HCT116 (cell line): ENCODE measurements around the gene EXD3. TPM values are rescaled to one million over a fixed set of nuclear protein-coding genes. Genes with fewer than 3 reads are reported as not detected.

Source experiments
- ATAC-seq: fragments of 200-7000 bp; cut with Tn5 transposase; 2 replicates; pipeline ENCODE4 v1.9.1; 2020; ENCODE audit warnings: mild to moderate bottlenecking, moderate library complexity
- BruUV-seq: library from RNA; stranded (reverse); fragments of 400-500 nt; replicated peaks from 2 replicates; lab custom pipeline; 2021; lab: Mats Ljungman, UMichigan
- CTCF ChIA-PET: fragments of 300-600 bp; sonication (Branson Sonifier 250); formaldehyde crosslinking; loops from one replicate; lab custom pipeline; 2021; ENCODE audit warnings: antibody characterized with exemption; lab: Charles Lee
- POLR2A ChIA-PET: fragments of 300-600, 350-600 bp; sonication (Branson Sonifier 250); formaldehyde crosslinking; loops from one replicate; lab custom pipeline; 2021; ENCODE audit warnings: antibody characterized with exemption; lab: Charles Lee
- RAD21 ChIA-PET, 2 experiments: fragments of 300-600 bp; sonication (Branson Sonifier 250); formaldehyde crosslinking; loops; one replicate each; lab custom pipeline; 2023; ENCODE audit warnings: low total read pairs in 2 of 2; ENCODE audit not compliant: uncharacterized antibody in 2 of 2, unreplicated experiment in 2 of 2, low non-redundant PET in 1 of 2; lab: Charles Lee
- DNase-seq: peaks from one replicate; pipeline ENCODE4 v3.0.0-alpha.2; 2010; ENCODE audit warnings: low read depth, low spot score
- H2AFZ ChIP-seq: fragments of 200-600 bp; shearing (Covaris generic), sonication (generic); 2 replicates; pipeline ENCODE4 v1.6.1; 2017; ENCODE audit warnings: low read depth, mixed run types, mixed read lengths, antibody characterized with exemption, low read length; ENCODE audit not compliant: poor library complexity, severe bottlenecking
- H3K27ac ChIP-seq: 2 replicates; pipeline ENCODE4 v1.5.1; 2012; ENCODE audit warnings: low read depth, low read length
- H3K27me3 ChIP-seq: fragments of 200-600 bp; sonication (generic); 2 replicates; pipeline ENCODE4 v1.6.1; 2016; ENCODE audit warnings: mixed run types, low read length, mixed read lengths; ENCODE audit not compliant: insufficient read depth
- H3K36me3 ChIP-seq, 2 experiments: fragments of 200-500 bp in 1 of 2; fragments of 200-600 bp in 1 of 2; sonication (Bioruptor generic) in 1 of 2; sonication (generic) in 1 of 2; 2 replicates each; pipeline versions ENCODE4 v1.5.1 to v1.6.1; 2014 to 2016; ENCODE audit warnings: low read length in 2 of 2, inconsistent platforms in 1 of 2, mixed read lengths in 1 of 2, mixed run types in 1 of 2; ENCODE audit not compliant: insufficient read depth in 2 of 2, control insufficient read depth in 1 of 2
- H3K4me1 ChIP-seq, 2 experiments: fragments of 200-600 bp in 1 of 2; sonication (generic) in 1 of 2; 2 replicates each; pipeline versions ENCODE4 v1.5.1 to v1.6.1; 2012 to 2017; ENCODE audit warnings: low read length in 2 of 2, inconsistent platforms in 1 of 2, mild to moderate bottlenecking in 1 of 2, mixed read lengths in 1 of 2, mixed run types in 1 of 2, moderate library complexity in 1 of 2; ENCODE audit not compliant: insufficient read depth in 2 of 2, control insufficient read depth in 1 of 2
- H3K4me2 ChIP-seq: fragments of 200-600 bp; sonication (generic); 2 replicates; pipeline ENCODE4 v1.6.1; 2017; ENCODE audit warnings: mixed run types, low read length, mixed read lengths
- H3K4me3 ChIP-seq, 2 experiments: fragments of 200-600 bp in 1 of 2; sonication (generic) in 1 of 2; replicated peaks in 1 of 2; 2 replicates each; pipeline ENCODE4 v1.5.1; 2011 to 2016; ENCODE audit warnings: low read length in 2 of 2, control low read depth in 1 of 2, low read depth in 1 of 2, mild to moderate bottlenecking in 1 of 2, mixed read lengths in 1 of 2, mixed run types in 1 of 2
- H3K79me2 ChIP-seq: fragments of 200-600 bp; sonication (generic); 2 replicates; pipeline ENCODE4 v1.6.1; 2017; ENCODE audit warnings: mild to moderate bottlenecking, mixed run types, low read length, moderate library complexity, mixed read lengths; ENCODE audit not compliant: insufficient read depth
- H3K9ac ChIP-seq: fragments of 200-600 bp; sonication (generic); 2 replicates; pipeline ENCODE4 v1.6.1; 2016; ENCODE audit warnings: low read length, mixed read lengths
- H3K9me2 ChIP-seq: fragments of 200-600 bp; sonication (generic), shearing (Covaris generic); 2 replicates; pipeline ENCODE4 v1.6.1; 2017; ENCODE audit warnings: mixed run types, mild to moderate bottlenecking, moderate library complexity; ENCODE audit not compliant: insufficient read depth
- H3K9me3 ChIP-seq, 2 experiments: fragments of 200-500 bp in 1 of 2; fragments of 200-600 bp in 1 of 2; sonication (Bioruptor generic) in 1 of 2; sonication (generic) in 1 of 2; 2 replicates each; pipeline ENCODE4 v1.6.1; 2014 to 2017; ENCODE audit warnings: low read length in 2 of 2, mixed read lengths in 2 of 2, inconsistent platforms in 1 of 2, low read depth in 1 of 2, mild to moderate bottlenecking in 1 of 2, mixed run types in 1 of 2, moderate library complexity in 1 of 2; ENCODE audit not compliant: control insufficient read depth in 1 of 2, insufficient read depth in 1 of 2
- H4K20me1 ChIP-seq: fragments of 200-600 bp; sonication (generic), shearing (Covaris generic); 2 replicates; pipeline ENCODE4 v1.6.1; 2017; ENCODE audit warnings: mixed run types, mild to moderate bottlenecking, moderate library complexity; ENCODE audit not compliant: insufficient read depth
- ATF3 ChIP-seq: IDR thresholded peaks from 2 replicates; pipeline ENCODE4 v1.6.1; 2012
- CBX3 ChIP-seq: IDR thresholded peaks from 2 replicates; pipeline ENCODE4 v1.6.1; 2012; ENCODE audit warnings: low read depth
- ELF1 ChIP-seq: IDR thresholded peaks from 2 replicates; pipeline ENCODE4 v1.6.1; 2012; ENCODE audit warnings: low read depth, borderline replicate concordance
- EZH2 ChIP-seq: fragments of 200-600 bp; sonication (generic); IDR thresholded peaks from 2 replicates; pipeline ENCODE4 v1.6.1; 2017; ENCODE audit warnings: antibody characterized with exemption, mixed run types
- FOSL1 ChIP-seq: IDR thresholded peaks from 2 replicates; pipeline ENCODE4 v1.6.1; 2012; ENCODE audit warnings: low read depth
- MAX ChIP-seq: IDR thresholded peaks from 2 replicates; pipeline ENCODE4 v1.6.1; 2012
- SRF ChIP-seq: IDR thresholded peaks from 2 replicates; pipeline ENCODE4 v1.6.1; 2012; ENCODE audit warnings: low read depth
- TCF7L2 ChIP-seq: IDR thresholded peaks from 2 replicates; pipeline ENCODE4 v1.7.0; 2011; ENCODE audit warnings: borderline replicate concordance, inconsistent platforms; ENCODE audit not compliant: insufficient read depth, insufficient read length; ENCODE audit errors: extremely low read depth
- YY1 ChIP-seq: IDR thresholded peaks from 2 replicates; pipeline ENCODE4 v1.6.1; 2011; ENCODE audit warnings: low read length, low read depth, moderate library complexity, mild to moderate bottlenecking; ENCODE audit not compliant: insufficient replicate concordance; ENCODE audit errors: extremely low read depth
- ZNF274 ChIP-seq: fragments of 200-500 bp; sonication (Bioruptor generic); IDR thresholded peaks from 2 replicates; pipeline ENCODE4 v1.6.1; 2014; ENCODE audit warnings: mild to moderate bottlenecking, low read depth, low read length, inconsistent platforms
- intact Hi-C: fragments of 100-400 bp; cut with micrococcal nuclease; formaldehyde crosslinking; loops from 2 replicates; pipeline ENCODE4 v1.10.0; 2022
- total RNA-seq: library from RNA; stranded (reverse); gene quantifications from one replicate; pipeline ENCODE4 v1.2.1, GENCODE V29; 2021; ENCODE audit not compliant: unreplicated experiment
- TF ChIP-seq, protein P1 (sequence below): IDR thresholded peaks from 2 replicates; pipeline ENCODE4 v1.6.1; 2012; ENCODE audit warnings: low read depth

Gene EXD3
- total RNA-seq, 1 experiment from 2014 or later, result 25.4 TPM

DNA sequence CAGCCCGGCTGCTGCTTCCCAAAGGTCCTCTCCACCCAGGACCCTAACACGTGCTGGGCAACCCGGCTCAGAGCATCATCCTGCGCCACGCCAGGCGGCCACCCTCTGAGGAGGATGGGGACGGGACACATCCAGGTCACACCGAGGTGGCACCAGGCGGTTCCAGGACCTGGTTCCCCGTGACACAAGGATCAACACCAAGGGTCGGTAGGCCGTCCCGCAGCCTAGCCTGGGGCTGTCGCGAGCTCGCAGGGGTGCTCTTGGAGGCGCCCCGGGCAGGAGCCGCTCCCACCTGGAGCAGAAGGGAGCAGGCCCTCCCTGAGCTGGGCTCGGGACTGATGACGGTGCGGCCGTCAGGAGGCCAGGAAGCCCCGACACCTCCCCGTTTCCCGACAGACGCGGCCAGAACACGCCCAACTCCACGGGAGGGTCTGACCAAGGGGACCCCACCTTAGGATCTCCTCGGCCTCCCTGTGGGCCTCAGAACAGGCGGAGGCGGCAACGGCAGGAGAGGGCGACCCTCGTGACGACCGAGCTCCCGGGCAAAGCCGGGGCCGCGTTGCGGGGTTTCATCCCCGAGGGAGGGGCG lies 6.3 kb downstream of the EXD3 start:
- no peak overlapping the region for H3K27ac ChIP-seq
- no peaks in the 10 kb centered on the region for H3K36me3 ChIP-seq
- peaks cover 28 to 36% of the 10 kb centered on the region in 2 experiments for H3K4me1 ChIP-seq
- H3K9ac ChIP-seq, result no peak overlapping the region
- no peak overlapping the region for H2AFZ ChIP-seq
- BruUV-seq, result no TSS peak
- H3K4me2 ChIP-seq, result no peak overlapping the region
- intact Hi-C loops, result no loop called here
- CTCF ChIA-PET, result no interaction called here
- no peak for TF ChIP-seq MAX
- no peak for TF ChIP-seq ELF1
- TF ChIP-seq, protein P1, sequence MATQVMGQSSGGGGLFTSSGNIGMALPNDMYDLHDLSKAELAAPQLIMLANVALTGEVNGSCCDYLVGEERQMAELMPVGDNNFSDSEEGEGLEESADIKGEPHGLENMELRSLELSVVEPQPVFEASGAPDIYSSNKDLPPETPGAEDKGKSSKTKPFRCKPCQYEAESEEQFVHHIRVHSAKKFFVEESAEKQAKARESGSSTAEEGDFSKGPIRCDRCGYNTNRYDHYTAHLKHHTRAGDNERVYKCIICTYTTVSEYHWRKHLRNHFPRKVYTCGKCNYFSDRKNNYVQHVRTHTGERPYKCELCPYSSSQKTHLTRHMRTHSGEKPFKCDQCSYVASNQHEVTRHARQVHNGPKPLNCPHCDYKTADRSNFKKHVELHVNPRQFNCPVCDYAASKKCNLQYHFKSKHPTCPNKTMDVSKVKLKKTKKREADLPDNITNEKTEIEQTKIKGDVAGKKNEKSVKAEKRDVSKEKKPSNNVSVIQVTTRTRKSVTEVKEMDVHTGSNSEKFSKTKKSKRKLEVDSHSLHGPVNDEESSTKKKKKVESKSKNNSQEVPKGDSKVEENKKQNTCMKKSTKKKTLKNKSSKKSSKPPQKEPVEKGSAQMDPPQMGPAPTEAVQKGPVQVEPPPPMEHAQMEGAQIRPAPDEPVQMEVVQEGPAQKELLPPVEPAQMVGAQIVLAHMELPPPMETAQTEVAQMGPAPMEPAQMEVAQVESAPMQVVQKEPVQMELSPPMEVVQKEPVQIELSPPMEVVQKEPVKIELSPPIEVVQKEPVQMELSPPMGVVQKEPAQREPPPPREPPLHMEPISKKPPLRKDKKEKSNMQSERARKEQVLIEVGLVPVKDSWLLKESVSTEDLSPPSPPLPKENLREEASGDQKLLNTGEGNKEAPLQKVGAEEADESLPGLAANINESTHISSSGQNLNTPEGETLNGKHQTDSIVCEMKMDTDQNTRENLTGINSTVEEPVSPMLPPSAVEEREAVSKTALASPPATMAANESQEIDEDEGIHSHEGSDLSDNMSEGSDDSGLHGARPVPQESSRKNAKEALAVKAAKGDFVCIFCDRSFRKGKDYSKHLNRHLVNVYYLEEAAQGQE, result no peak
- no peak for TF ChIP-seq ZNF274
- TF ChIP-seq CBX3, result no peak
- TF ChIP-seq SRF, result no peak
- no peak for TF ChIP-seq FOSL1
- TF ChIP-seq YY1, result no peak
- TF ChIP-seq TCF7L2, result no peak
- no peak for TF ChIP-seq ATF3
- no peak for TF ChIP-seq EZH2
- no peaks in the 10 kb centered on the region for H3K27me3 ChIP-seq
- H3K9me3 ChIP-seq, result no peaks in the 10 kb centered on the region
- no peak overlapping the region for H3K4me3 ChIP-seq
- POLR2A ChIA-PET, result no interaction called here
- peaks cover 52% of the 10 kb centered on the region for H3K79me2 ChIP-seq
- no peaks in the 10 kb centered on the region for H4K20me1 ChIP-seq
- RAD21 ChIA-PET, result no interaction called here
- ATAC-seq (no peak), DNase-seq (no peak)
- H3K9me2 ChIP-seq, result no peaks in the 10 kb centered on the region
